Mesenchymal stem cell (in vitro differentiated cells and primary cell): ENCODE measurements around the gene MCRS1.
A peak's percentile ranks its signal among the peaks of the same experiment; 100 is the strongest.

ENCODE experiments used
- DNase-seq: peaks from one replicate; pipeline ENCODE4 v3.0.0-alpha.2; 2013
- H2AFZ ChIP-seq: one replicate; pipeline ENCODE4 v1.6.1; 2013; ENCODE audit warnings: low read depth, mild to moderate bottlenecking, control low read depth, inconsistent platforms, low read length, moderate library complexity
- H2AK5ac ChIP-seq: 2 replicates; pipeline ENCODE4 v1.6.1; 2013; ENCODE audit warnings: low read length, moderate library complexity, mild to moderate bottlenecking, inconsistent platforms; ENCODE audit not compliant: severe bottlenecking
- H2BK120ac ChIP-seq: one replicate; pipeline ENCODE4 v1.6.1; 2013; ENCODE audit warnings: low read depth, mild to moderate bottlenecking, inconsistent platforms, low read length, moderate library complexity
- H2BK12ac ChIP-seq, 2 experiments: one replicate each; pipeline ENCODE4 v1.6.1; 2013; ENCODE audit warnings: inconsistent platforms in 2 of 2, low read length in 2 of 2, mild to moderate bottlenecking in 2 of 2, moderate library complexity in 2 of 2, control low read depth in 1 of 2
- H2BK15ac ChIP-seq: one replicate; pipeline ENCODE4 v1.6.1; 2013; ENCODE audit warnings: mild to moderate bottlenecking, low read depth, inconsistent platforms; ENCODE audit not compliant: poor library complexity, severe bottlenecking
- H2BK5ac ChIP-seq: 2 replicates; pipeline ENCODE4 v1.6.1; 2013; ENCODE audit warnings: low read depth, mild to moderate bottlenecking, low read length, control low read depth, inconsistent platforms; ENCODE audit not compliant: poor library complexity, severe bottlenecking
- H3K14ac ChIP-seq, 2 experiments: one replicate each; pipeline ENCODE4 v1.6.1; 2013; ENCODE audit warnings: inconsistent platforms in 2 of 2, low read length in 2 of 2, control low read depth in 1 of 2, mild to moderate bottlenecking in 1 of 2, moderate library complexity in 1 of 2
- H3K18ac ChIP-seq, 2 experiments: one replicate each; pipeline ENCODE4 v1.6.1; 2013; ENCODE audit warnings: inconsistent platforms in 2 of 2, low read length in 2 of 2, control low read depth in 1 of 2, low read depth in 1 of 2, mild to moderate bottlenecking in 1 of 2
- H3K23ac ChIP-seq, 2 experiments: one replicate each; pipeline ENCODE4 v1.6.1; 2013; ENCODE audit warnings: inconsistent platforms in 2 of 2, low read length in 2 of 2, mild to moderate bottlenecking in 2 of 2, moderate library complexity in 2 of 2, control low read depth in 1 of 2
- H3K27ac ChIP-seq: 2 replicates; pipeline ENCODE4 v1.5.1; 2013; ENCODE audit warnings: mild to moderate bottlenecking, moderate library complexity, low read length, control low read depth, inconsistent platforms; ENCODE audit not compliant: poor library complexity, severe bottlenecking
- H3K27me3 ChIP-seq, 2 experiments: 2 replicates each; pipeline versions ENCODE4 v1.6.1 to v1.7.0; 2013; ENCODE audit warnings: low read length in 2 of 2, mild to moderate bottlenecking in 2 of 2, moderate library complexity in 2 of 2, control low read depth in 1 of 2, inconsistent platforms in 1 of 2; ENCODE audit not compliant: control insufficient read depth in 1 of 2, insufficient read depth in 1 of 2
- H3K36me3 ChIP-seq, 2 experiments: 2 replicates each; pipeline versions ENCODE4 v1.6.1 to v1.7.0; 2013; ENCODE audit warnings: low read length in 2 of 2, control low read depth in 1 of 2, inconsistent platforms in 1 of 2, low read depth in 1 of 2, mild to moderate bottlenecking in 1 of 2; ENCODE audit not compliant: insufficient read depth in 2 of 2, control insufficient read depth in 1 of 2
- H3K4ac ChIP-seq, 2 experiments: one replicate each; pipeline ENCODE4 v1.6.1; 2013; ENCODE audit warnings: inconsistent platforms in 2 of 2, low read length in 2 of 2, mild to moderate bottlenecking in 2 of 2, moderate library complexity in 2 of 2, control low read depth in 1 of 2, low read depth in 1 of 2
- H3K4me1 ChIP-seq: 2 replicates; pipeline ENCODE4 v1.6.1; 2013; ENCODE audit warnings: low read depth, low read length, control low read depth; ENCODE audit not compliant: control insufficient read depth, insufficient read depth
- H3K4me2 ChIP-seq: 2 replicates; pipeline ENCODE4 v1.6.1; 2013; ENCODE audit warnings: low read length, mild to moderate bottlenecking, inconsistent platforms; ENCODE audit not compliant: poor library complexity, severe bottlenecking
- H3K4me3 ChIP-seq, 2 experiments: 2 replicates each; pipeline versions ENCODE4 v1.5.1 to v1.7.0; 2013; ENCODE audit warnings: low read length in 2 of 2, mild to moderate bottlenecking in 2 of 2, control low read depth in 1 of 2, low read depth in 1 of 2; ENCODE audit not compliant: insufficient read depth in 1 of 2
- H3K79me1 ChIP-seq: replicated peaks from 2 replicates; pipeline ENCODE4 v1.6.1; 2013; ENCODE audit warnings: mild to moderate bottlenecking, control low read depth, low read length, inconsistent platforms; ENCODE audit not compliant: poor library complexity, severe bottlenecking
- H3K9ac ChIP-seq: 2 replicates; pipeline ENCODE4 v1.7.0; 2013; ENCODE audit warnings: mild to moderate bottlenecking, low read length, moderate library complexity
- H3K9me3 ChIP-seq: 2 replicates; pipeline ENCODE4 v1.7.0; 2013; ENCODE audit warnings: mild to moderate bottlenecking, low read length; ENCODE audit not compliant: control insufficient read depth
- H4K8ac ChIP-seq: one replicate; pipeline ENCODE4 v1.6.1; 2013; ENCODE audit warnings: inconsistent platforms, mild to moderate bottlenecking, low read length, moderate library complexity
- H4K91ac ChIP-seq: one replicate; pipeline ENCODE4 v1.6.1; 2013; ENCODE audit warnings: mild to moderate bottlenecking, low read length, inconsistent platforms
- WGBS: methylation state at CpG from one replicate; pipeline ENCODE4 v1.1.7; 2013; ENCODE audit warnings: mixed read lengths; 5-methylcytosine and 5-hydroxymethylcytosine counted together

MCRS1 gene

DNA sequence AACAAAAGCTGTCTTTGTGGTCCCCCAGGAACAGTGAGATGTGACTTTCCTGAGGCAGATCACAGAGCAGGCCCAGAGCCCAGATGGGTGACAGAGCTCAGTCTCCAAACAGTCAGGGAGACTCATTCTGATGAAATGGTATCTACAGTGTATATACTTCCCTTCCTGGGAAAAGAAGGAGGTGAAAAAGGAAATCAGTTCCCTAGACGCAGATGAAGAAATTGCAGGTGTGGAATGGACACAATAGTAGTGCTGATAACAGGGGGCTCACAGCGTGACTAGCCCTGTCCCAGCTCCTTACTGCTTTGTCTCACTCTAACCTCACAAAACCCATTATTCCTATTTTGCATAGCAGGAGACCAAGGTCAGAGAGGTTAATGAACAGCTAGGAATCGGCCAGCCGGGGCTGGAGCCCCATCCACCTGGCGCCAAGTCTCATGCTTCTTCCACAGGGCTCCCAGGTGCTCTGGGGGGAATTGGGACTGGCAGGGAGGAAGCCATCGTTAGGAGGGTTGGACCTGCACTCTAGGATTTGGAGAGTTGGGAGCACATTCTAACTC is 17.2 kb downstream of the MCRS1 start:
- Histone ChIP-seq H3K4me1 (peaks cover 12% of the 10 kb centered on the region), H3K36me3 (peaks cover 0 to 4% of the 10 kb centered on the region in 2 experiments), H3K23ac (no peak overlapping the region), H2BK12ac (no peak overlapping the region), H3K9me3 (no peaks in the 10 kb centered on the region), H4K8ac (no peak overlapping the region), H2BK5ac (no peak overlapping the region), H2BK15ac (no peak overlapping the region), H3K9ac (no peak overlapping the region), H3K14ac (no peak overlapping the region), H3K4me3 (no peak overlapping the region), H4K91ac (no peak overlapping the region), H3K27ac (no peak overlapping the region), H3K27me3 (peaks cover 68 to 73% of the 10 kb centered on the region in 2 experiments), H3K18ac (no peak overlapping the region), H2AK5ac (no peak overlapping the region), H3K4me2 (no peak overlapping the region), H3K79me1 (no peaks in the 10 kb centered on the region), H3K4ac (no peak overlapping the region), H2AFZ (no peak overlapping the region), H2BK120ac (no peak overlapping the region)
- DNase-seq = no peak
- WGBS = 88% methylated on average over 4 of the region's 6 CpGs

DNA sequence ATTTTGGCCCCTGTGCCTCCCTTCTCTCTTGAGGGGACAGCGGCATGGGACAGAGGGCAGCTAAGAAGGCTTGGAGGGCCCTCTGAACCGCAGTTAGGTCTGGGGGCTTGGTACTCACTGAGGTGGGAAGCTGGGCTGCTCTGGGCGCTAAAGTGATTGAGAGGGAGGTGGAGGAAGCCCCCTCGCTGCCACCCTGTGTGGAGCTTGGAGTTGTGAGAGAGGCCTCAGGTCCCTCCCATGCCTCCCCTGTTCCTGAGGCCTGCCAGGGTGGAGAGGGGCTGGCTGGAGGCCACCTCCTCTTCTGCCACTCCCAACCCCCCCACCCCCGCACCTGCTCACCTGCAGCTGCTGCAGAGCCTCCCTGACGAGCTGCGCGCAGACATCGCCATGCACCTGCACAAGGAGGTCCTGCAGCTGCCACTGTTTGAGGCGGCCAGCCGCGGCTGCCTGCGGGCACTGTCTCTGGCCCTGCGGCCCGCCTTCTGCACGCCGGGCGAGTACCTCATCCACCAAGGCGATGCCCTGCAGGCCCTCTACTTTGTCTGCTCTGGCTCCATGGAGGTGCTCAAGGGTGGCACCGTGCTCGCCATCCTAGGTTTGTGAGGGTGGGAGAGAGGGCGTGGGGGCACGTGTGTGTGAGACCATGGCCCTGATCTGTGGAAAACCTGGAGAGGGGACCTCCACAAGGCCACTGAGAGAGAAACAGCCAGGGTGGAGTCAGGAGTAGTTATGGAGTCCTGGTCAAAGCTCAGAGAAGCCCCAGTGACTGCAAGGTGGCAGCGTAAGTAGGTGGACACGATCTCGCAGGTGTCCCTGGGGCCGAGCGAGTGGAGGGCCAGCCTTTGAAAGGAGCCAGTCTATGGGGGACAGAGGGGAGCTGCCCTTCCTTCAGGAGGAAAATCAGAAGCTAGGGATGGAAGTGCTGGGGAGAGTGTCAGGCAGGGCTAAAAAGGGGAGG is 17.9 kb downstream of the MCRS1 start:
- Histone ChIP-seq H2BK120ac (no peak overlapping the region), H3K18ac (no peak overlapping the region), H3K23ac (no peak overlapping the region), H3K79me1 (no peaks in the 10 kb centered on the region), H3K9ac (no peak overlapping the region), H4K8ac (no peak overlapping the region), H2BK5ac (no peak overlapping the region), H2AK5ac (no peak overlapping the region), H2BK15ac (no peak overlapping the region), H3K27ac (no peak overlapping the region), H4K91ac (no peak overlapping the region), H3K14ac (no peak overlapping the region), H3K36me3 (no peaks in the 10 kb centered on the region), H3K4me1 (peaks cover 12% of the 10 kb centered on the region), H3K4ac (no peak overlapping the region), H3K9me3 (no peaks in the 10 kb centered on the region), H3K4me3 (no peak overlapping the region), H3K4me2 (no peak overlapping the region), H2AFZ (no peak overlapping the region), H2BK12ac (no peak overlapping the region), H3K27me3 (peaks cover 75 to 81% of the 10 kb centered on the region in 2 experiments)
- 91% methylated on average over 27 of the region's 28 CpGs for WGBS
- DNase-seq = no peak

DNA sequence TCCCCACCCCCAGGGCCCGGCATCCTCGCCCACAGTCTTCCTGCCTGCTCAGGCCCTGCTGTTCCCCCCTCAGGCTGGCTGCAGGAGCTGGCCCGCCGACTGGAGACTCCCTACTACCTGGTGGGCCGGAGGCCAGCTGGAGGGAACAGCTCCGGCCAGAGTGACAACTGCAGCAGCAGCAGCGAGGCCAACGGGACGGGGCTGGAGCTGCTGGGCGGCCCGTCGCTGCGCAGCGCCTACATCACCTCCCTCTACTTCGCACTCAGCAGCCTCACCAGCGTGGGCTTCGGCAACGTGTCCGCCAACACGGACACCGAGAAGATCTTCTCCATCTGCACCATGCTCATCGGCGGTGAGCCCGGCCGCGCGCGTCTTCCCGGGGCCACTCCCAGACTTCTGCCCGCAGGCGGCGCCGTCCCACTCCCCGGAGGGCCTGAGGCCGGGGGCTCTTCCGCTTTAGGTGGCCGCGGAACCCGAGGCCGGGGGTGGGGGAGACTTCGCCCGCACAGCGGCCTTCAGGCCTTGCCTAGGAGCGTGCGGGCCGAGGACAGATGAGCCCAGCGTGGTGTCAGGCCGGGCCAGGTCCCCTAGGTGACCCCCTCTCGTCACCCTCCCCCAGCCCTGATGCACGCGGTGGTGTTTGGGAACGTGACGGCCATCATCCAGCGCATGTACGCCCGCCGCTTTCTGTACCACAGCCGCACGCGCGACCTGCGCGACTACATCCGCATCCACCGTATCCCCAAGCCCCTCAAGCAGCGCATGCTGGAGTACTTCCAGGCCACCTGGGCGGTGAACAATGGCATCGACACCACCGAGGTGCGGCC is 18.9 kb downstream of the MCRS1 start:
- Histone ChIP-seq H2BK12ac (no peak overlapping the region), H4K91ac (peak overlapping the region; percentile 9), H3K9me3 (no peaks in the 10 kb centered on the region), H3K14ac (peak overlapping the region in 1 of 2 experiments; percentile 72), H3K36me3 (no peaks in the 10 kb centered on the region), H2BK15ac (no peak overlapping the region), H3K9ac (peak overlapping the region; percentile 8), H3K4me2 (peak overlapping the region; percentile 59), H3K79me1 (no peaks in the 10 kb centered on the region), H3K27me3 (peaks cover 84 to 91% of the 10 kb centered on the region in 2 experiments), H3K23ac (no peak overlapping the region), H2BK5ac (no peak overlapping the region), H4K8ac (peak overlapping the region; percentile 45), H2AFZ (peak overlapping the region; percentile 64), H3K18ac (peak overlapping the region in 1 of 2 experiments; percentile 51), H3K4me1 (peaks cover 16% of the 10 kb centered on the region), H3K4me3 (peak overlapping the region; percentile 22 to 66), H3K27ac (no peak overlapping the region), H2BK120ac (no peak overlapping the region), H3K4ac (peak overlapping the region in 1 of 2 experiments; percentile 51), H2AK5ac (no peak overlapping the region)
- peak; percentile 32 for DNase-seq
- 11% methylated on average over 63 of the region's 70 CpGs for WGBS
